ENCODE results near the gene TYROBP.

GRCh38 chr19:35898499-35898809 is 9.6 kb downstream of the TYROBP start:
- no peak for TF ChIP-seq PKNOX1 (IDR thresholded peaks at IDR 0.05)
- no peak for TF ChIP-seq SP1 (IDR thresholded peaks at IDR 0.05)
- TF ChIP-seq ELF4 (IDR thresholded peaks at IDR 0.05) = no peak
- TF ChIP-seq CTBP1 (IDR thresholded peaks at IDR 0.05; ENCODE audit: borderline replicate concordance) = no peak
- no peak for TF ChIP-seq BHLHE40 (IDR thresholded peaks at IDR 0.05; ENCODE audit: borderline replicate concordance)
- no peak for TF ChIP-seq SUZ12 (IDR thresholded peaks at IDR 0.05)
- TF ChIP-seq HDGF (IDR thresholded peaks at IDR 0.05; ENCODE audit: borderline replicate concordance) = no peak
- TF ChIP-seq FOXK2 (IDR thresholded peaks at IDR 0.05) = no peak
- TF ChIP-seq L3MBTL2 (conservative IDR thresholded peaks at IDR 0.05) = no peak
- TF ChIP-seq LEF1 (IDR thresholded peaks at IDR 0.05; ENCODE audit: borderline replicate concordance) = no peak
- no peak for TF ChIP-seq FOXA1 (IDR thresholded peaks at IDR 0.05)
- no peak for TF ChIP-seq ZNF384 (IDR thresholded peaks at IDR 0.05)
